Effector memory CD4-positive, alpha-beta T cell (primary cell): ENCODE results near the gene CEACAM16.
"Not testable (repeated sequence)": the region's sequence is repeated elsewhere in the genome, so short reads cannot be mapped to it uniquely, and the experiment has no call there.

Experiments used
- DNase-seq, 3 donors: peaks; one replicate each; pipeline ENCODE4 v3.0.0-alpha.2; 2020
- H3K27ac ChIP-seq: 2 replicates; pipeline ENCODE4 v1.7.0; 2013; ENCODE audit warnings: mild to moderate bottlenecking, low read length, moderate library complexity; ENCODE audit not compliant: insufficient read depth, poor library complexity, severe bottlenecking
- H3K27me3 ChIP-seq: replicated peaks from 2 replicates; pipeline ENCODE4 v1.7.0; 2013; ENCODE audit warnings: mild to moderate bottlenecking, low read length; ENCODE audit not compliant: insufficient read depth, control insufficient read depth, poor library complexity, severe bottlenecking
- H3K36me3 ChIP-seq: 2 replicates; pipeline ENCODE4 v1.7.0; 2013; ENCODE audit warnings: mild to moderate bottlenecking, low read length, moderate library complexity; ENCODE audit not compliant: control insufficient read depth, insufficient read depth
- H3K4me1 ChIP-seq: 2 replicates; pipeline ENCODE4 v1.7.0; 2013; ENCODE audit warnings: low read length, mild to moderate bottlenecking; ENCODE audit not compliant: control insufficient read depth, insufficient read depth, poor library complexity, severe bottlenecking
- H3K4me3 ChIP-seq: 2 replicates; pipeline ENCODE4 v1.7.0; 2013; ENCODE audit warnings: low read length, low read depth, mild to moderate bottlenecking; ENCODE audit not compliant: insufficient read depth, poor library complexity, severe bottlenecking
- H3K9me3 ChIP-seq: 2 replicates; pipeline ENCODE4 v1.7.0; 2013; ENCODE audit warnings: mild to moderate bottlenecking, low read length, moderate library complexity; ENCODE audit not compliant: control insufficient read depth

The CEACAM16 gene

DNA sequence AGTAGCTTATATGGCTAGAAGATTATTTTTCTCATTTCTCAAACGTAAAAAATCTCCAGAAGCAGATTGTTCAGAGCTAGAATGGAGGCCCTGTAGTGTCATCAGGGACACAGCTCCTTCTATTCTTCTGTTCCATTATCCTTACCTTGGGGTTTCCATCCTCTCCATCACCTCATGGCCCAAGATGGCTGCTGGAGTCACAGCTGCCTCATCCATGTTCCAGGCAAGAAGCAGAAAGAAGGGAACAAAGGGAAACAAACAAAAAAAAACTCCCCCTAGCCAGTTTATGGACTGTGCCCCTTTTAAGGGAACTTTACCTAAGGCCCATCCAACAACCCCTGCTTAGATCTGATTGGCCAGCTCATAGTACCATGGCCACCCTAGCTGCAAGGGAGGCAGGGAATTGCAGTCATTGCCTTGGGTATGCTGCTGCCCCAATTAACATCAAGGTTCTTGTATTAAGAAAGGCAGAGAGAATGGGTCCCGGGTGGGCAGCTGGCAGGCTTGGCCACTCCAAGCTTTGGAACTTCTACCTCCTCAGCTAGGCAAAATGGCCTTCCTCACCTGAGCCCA, 15.7 kb downstream of the CEACAM16 start:
- Histone ChIP-seq H3K36me3 (no peaks in the 10 kb centered on the region), H3K4me3 (no peak overlapping the region), H3K9me3 (no peaks in the 10 kb centered on the region), H3K27ac (no peak overlapping the region), H3K4me1 (no peaks in the 10 kb centered on the region), H3K27me3 (no peaks in the 10 kb centered on the region)
- no peak for DNase-seq

DNA sequence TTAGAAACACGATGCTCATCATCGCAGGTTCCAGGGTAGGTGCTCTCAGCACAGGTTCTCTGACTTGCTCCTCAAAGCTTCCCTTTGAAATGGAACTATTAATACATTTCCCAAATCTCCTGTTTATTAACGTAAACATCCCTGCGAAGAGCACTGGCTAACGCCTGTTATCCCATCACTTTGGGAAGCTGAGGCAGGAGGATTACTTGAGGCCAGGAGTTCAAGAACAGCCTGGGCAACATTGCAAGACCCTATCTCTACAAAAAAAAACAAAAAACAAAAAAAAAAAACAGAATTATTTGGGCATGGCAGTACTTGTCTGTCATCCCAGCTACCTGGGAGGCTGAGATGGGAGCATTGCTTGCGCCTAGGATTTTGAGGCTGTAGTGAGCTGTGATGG, 18.7 kb downstream of the CEACAM16 start:
- Histone ChIP-seq H3K4me3 (no peak overlapping the region), H3K27ac (no peak overlapping the region), H3K27me3 (no peaks in the 10 kb centered on the region), H3K4me1 (no peaks in the 10 kb centered on the region), H3K36me3 (no peaks in the 10 kb centered on the region), H3K9me3 (no peaks in the 10 kb centered on the region)
- no peak for DNase-seq

DNA sequence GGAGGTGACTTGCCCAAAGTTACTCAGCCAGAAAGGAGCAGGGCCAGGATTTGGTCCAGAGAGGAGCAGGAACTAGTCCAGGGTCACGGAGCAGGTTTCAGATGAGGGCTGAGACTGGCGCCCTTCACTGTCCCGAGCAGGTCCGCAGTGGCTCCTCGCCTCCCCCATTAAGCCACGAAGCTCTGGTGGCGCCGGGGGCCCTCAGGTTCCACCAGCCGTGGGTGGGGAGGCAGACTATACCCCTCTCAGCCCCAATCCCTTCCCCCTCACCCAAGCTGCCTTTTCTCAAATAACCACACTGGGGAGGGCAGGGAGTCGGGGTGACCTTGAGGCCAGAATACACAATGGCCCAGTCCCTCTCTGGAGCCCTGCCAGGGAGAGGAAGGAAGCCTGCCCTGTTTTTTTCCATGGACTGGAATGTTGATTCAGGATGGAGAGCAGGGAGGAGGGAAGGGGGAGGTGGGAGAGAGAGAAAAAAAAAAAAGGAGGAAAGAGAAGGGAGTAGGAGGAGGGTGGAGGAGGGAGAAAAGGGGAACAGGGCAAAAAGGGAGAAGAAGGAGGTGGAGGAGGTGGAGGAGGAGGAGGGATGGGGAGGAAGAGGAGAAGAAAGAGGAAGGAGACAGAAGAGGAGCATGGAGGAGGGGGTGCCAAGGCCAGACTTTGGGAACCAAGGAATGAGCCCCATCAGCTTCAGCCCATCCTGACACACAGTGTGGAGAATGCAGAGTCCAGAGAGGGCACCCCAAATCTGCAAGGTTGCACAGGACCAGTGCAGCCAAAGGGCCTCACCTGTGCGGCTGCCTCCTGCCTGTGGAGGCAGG, 19.7 kb downstream of the CEACAM16 start:
- Histone ChIP-seq H3K27me3 (no peaks in the 10 kb centered on the region), H3K27ac (no peak overlapping the region), H3K4me1 (peaks cover 2% of the 10 kb centered on the region), H3K9me3 (no peaks in the 10 kb centered on the region), H3K36me3 (no peaks in the 10 kb centered on the region), H3K4me3 (no peak overlapping the region)
- no peak for DNase-seq

DNA sequence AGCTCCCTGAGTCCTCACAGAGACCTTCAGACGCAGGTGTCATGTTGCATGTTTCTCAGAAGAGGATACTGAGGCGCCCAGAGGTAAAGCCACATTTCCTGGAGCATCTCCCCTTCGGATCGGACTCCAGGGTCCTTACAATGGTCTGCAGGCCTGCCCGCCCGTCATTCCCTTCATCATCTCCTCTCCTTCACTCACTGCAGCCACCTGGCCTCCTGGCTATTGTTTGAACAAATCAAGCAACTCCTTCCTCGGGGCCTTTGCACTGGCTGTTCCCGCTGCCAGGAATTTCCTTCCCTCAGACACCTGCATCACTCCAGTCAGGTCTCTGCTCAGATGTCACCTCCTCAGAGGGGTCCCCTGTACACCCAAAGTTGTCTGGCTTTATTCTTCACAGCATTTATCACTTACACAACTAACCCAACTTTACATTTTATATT, 20.3 kb downstream of the CEACAM16 start:
- Histone ChIP-seq H3K4me3 (no peak overlapping the region), H3K4me1 (peaks cover 7% of the 10 kb centered on the region), H3K27me3 (no peaks in the 10 kb centered on the region), H3K36me3 (no peaks in the 10 kb centered on the region), H3K9me3 (no peaks in the 10 kb centered on the region), H3K27ac (no peak overlapping the region)
- no peak for DNase-seq

DNA sequence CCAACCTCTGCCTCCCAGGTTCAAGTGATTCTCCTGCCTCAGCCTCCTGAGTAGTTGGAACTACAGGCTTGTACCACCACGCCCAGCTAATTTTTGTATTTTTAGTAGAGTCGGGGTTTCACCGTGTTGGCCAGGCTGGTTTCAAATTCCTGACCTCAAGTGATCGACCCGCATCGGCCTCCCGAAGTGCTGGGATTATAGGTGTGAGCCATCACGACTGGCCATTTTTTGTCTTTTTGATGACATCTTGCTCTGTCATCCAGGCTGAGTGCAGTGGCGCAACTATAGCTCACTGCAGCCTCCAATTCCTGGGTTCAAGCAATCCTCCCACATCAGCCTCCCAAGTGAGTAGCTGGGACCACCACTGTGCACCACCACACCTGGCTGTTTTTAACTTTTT, 21.4 kb downstream of the CEACAM16 start:
- DNase-seq, H3K27me3 ChIP-seq, H3K4me3 ChIP-seq, H3K27ac ChIP-seq, H3K36me3 ChIP-seq, H3K4me1 ChIP-seq, H3K9me3 ChIP-seq: not testable (repeated sequence)

GRCh38 chr19:44720945-44721344, 22.0 kb downstream of the CEACAM16 start:
- Histone ChIP-seq H3K4me1 (peaks cover 7% of the 10 kb centered on the region), H3K36me3 (no peaks in the 10 kb centered on the region), H3K4me3 (no peak overlapping the region), H3K9me3 (no peaks in the 10 kb centered on the region), H3K27me3 (no peaks in the 10 kb centered on the region), H3K27ac (no peak overlapping the region)
- DNase-seq: no peak

DNA sequence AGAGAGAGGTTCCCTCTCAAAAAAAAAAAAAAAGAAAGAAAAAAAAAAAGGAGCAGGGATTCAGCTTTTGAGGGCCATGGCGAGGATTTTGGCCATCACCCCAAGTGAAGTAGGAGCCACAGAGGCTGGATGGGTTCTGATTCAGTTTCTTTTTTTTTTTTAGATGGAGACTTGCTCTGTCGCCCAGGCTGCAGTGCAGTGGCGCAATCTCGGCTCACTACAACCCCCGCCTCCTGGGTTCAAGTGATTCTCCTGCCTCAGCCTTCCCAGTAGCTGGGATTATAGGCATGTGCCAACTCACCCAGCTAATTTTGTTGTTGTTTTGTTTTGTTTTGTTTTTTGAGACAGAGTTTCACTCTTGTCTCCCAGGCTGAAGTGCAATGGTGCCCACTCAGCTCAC, 22.4 kb downstream of the CEACAM16 start:
- not testable (repeated sequence) for H3K4me3 ChIP-seq, DNase-seq, H3K4me1 ChIP-seq

DNA sequence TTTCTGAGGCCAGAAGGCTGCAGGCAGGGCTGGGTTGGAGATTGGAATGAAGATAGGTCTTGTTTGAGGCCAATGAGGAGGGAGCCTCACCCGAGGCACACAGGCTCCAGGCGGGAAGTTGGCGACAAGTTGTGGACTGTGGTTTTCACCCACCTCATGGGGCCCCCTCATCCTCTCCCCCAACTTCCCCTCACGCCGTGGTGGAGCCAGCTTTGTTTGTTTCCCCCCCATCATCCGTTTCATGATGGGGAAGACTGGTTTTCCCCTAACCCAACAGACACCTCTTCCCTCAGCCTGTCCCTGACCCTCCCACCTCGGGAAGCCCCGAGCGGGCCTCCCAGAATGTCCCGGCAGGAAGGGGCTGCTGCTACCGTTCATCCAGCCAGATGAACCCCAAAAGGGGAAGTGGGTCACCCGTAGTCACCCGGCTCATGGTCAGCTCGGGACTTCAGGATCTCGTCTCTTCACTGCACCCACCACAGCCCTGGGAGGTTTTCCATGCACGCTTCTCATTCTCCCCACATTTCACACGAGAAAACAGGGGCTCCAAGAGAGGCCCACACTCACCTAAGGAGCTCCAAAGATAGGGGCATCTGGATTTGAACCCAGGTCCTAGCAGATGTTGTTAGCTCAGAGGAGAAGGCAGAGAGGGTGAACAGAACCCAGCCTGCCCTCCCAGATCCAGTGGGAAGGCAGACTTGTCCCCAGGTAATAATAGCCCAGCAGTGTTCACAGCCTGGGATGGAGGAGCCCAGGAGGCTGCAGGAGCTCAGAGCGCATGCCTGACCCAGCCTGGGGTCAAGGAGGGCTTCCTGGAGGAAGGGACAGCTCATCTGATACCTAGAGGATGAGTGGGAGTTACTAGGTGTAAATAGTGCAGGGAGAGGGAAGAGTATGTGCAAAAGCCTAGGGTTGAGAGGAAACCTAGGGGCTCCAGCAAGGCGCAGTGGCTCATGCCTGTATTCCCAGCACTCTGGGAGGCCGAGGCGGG, 23.5 kb downstream of the CEACAM16 start:
- Histone ChIP-seq H3K4me1 (peaks cover 7% of the 10 kb centered on the region), H3K27ac (no peak overlapping the region), H3K9me3 (no peaks in the 10 kb centered on the region), H3K4me3 (no peak overlapping the region), H3K27me3 (no peaks in the 10 kb centered on the region), H3K36me3 (no peaks in the 10 kb centered on the region)
- no peak for DNase-seq

More for the DNA sequence above, 22.4 kb downstream of the CEACAM16 start:
- H3K36me3 ChIP-seq, H3K27me3 ChIP-seq, H3K9me3 ChIP-seq, H3K27ac ChIP-seq: not testable (repeated sequence)

DNA sequence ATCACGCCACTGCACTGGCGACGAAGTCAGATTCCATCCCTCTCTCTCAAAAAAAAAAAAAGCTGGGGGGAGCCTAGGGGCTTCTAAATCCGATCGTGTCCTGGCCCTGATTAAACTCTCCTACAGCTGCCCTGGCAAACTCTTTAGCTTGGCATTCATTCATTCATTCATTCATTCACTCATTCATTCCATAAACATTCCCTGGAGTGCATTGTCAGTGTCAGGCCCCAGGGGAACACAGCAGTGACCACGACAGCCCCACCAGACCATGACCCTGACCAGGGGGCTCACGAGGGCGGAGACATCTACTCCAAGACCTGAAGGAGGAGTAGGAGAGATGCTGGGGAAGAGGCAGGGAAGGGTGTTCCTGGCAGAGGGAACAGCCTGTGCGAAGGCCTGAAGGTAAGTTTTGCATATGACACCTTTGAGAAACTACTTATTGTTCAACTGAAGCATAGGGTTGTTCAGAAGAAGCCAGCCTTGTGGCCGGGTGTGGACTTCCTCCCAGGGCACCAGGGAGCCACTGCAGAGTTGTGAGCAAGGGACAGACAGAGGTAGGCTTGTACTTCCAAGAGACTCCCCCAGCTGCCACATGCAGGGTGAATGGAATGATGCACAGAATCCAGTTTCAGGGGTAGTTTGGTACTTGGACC, 24.5 kb downstream of the CEACAM16 start:
- Histone ChIP-seq H3K4me3 (no peak overlapping the region), H3K36me3 (no peaks in the 10 kb centered on the region), H3K4me1 (peaks cover 7% of the 10 kb centered on the region), H3K9me3 (no peaks in the 10 kb centered on the region), H3K27me3 (no peaks in the 10 kb centered on the region), H3K27ac (no peak overlapping the region)
- DNase-seq: no peak
